Keratinocyte (primary cell): ENCODE results near the gene WLS. TPM values are rescaled to one million over a fixed set of nuclear protein-coding genes. Genes with fewer than 3 reads are reported as not detected.

Source experiments
- DNase-seq: peaks from one replicate; pipeline ENCODE4 v3.0.0-alpha.2; 2011; ENCODE audit warnings: low read depth, missing footprints, low spot score
- FAIRE-seq: peaks from 2 replicates; lab custom pipeline; 2011; peaks lifted over from hg19 to GRCh38; lab: Jason Lieb, UNC
- H2AFZ ChIP-seq: 2 replicates; pipeline ENCODE4 v1.6.0; 2012; ENCODE audit warnings: low read length, control low read depth, inconsistent platforms; ENCODE audit not compliant: control insufficient read depth
- H3K27ac ChIP-seq: 2 replicates; pipeline ENCODE4 v1.5.1; 2011; ENCODE audit warnings: low read length; ENCODE audit not compliant: control insufficient read depth, insufficient read depth
- H3K27me3 ChIP-seq: 3 replicates; pipeline ENCODE4 v1.6.0; 2011; ENCODE audit warnings: low read length; ENCODE audit not compliant: control insufficient read depth, insufficient read depth; ENCODE audit errors: extremely low read depth
- H3K36me3 ChIP-seq, 2 experiments: 2 replicates in 1 of 2; 3 replicates in 1 of 2; pipeline ENCODE4 v1.5.1; 2011; ENCODE audit warnings: low read length in 2 of 2, mild to moderate bottlenecking in 1 of 2; ENCODE audit not compliant: control insufficient read depth in 2 of 2, insufficient read depth in 2 of 2; ENCODE audit errors: extremely low read depth in 1 of 2
- H3K4me1 ChIP-seq: 3 replicates; pipeline ENCODE4 v1.5.1; 2011; ENCODE audit warnings: low read length; ENCODE audit not compliant: control insufficient read depth, insufficient read depth; ENCODE audit errors: extremely low read depth
- H3K4me2 ChIP-seq: 3 replicates; pipeline ENCODE4 v1.6.0; 2011; ENCODE audit warnings: low read depth, low read length; ENCODE audit not compliant: control insufficient read depth, insufficient read depth; ENCODE audit errors: extremely low read depth
- H3K4me3 ChIP-seq, 3 experiments: fragments of 200-600 bp in 1 of 3; sonication (generic) in 1 of 3; 2 replicates in 2 of 3; 3 replicates in 1 of 3; pipeline ENCODE4 v1.5.1; 2011 to 2016; ENCODE audit warnings: low read length in 3 of 3, mild to moderate bottlenecking in 3 of 3, control low read depth in 2 of 3, inconsistent platforms in 1 of 3, low read depth in 1 of 3, mixed read lengths in 1 of 3, mixed run types in 1 of 3, moderate library complexity in 1 of 3; ENCODE audit not compliant: control insufficient read depth in 2 of 3, insufficient read depth in 2 of 3; ENCODE audit errors: extremely low read depth in 1 of 3
- H3K79me2 ChIP-seq: 2 replicates; pipeline ENCODE4 v1.6.0; 2012; ENCODE audit warnings: low read length; ENCODE audit not compliant: control insufficient read depth, insufficient read depth
- H3K9ac ChIP-seq: 3 replicates; pipeline ENCODE4 v1.6.0; 2011; ENCODE audit warnings: low read length; ENCODE audit not compliant: control insufficient read depth, insufficient read depth; ENCODE audit errors: extremely low read depth
- H3K9me1 ChIP-seq: 3 replicates; pipeline ENCODE4 v1.6.0; 2011; ENCODE audit warnings: low read length; ENCODE audit not compliant: control insufficient read depth, insufficient read depth; ENCODE audit errors: extremely low read depth
- H3K9me3 ChIP-seq: 2 replicates; pipeline ENCODE4 v1.5.1; 2012; ENCODE audit warnings: low read depth, low read length; ENCODE audit not compliant: control insufficient read depth
- H4K20me1 ChIP-seq: 3 replicates; pipeline ENCODE4 v1.6.0; 2011; ENCODE audit warnings: low read length; ENCODE audit not compliant: control insufficient read depth, insufficient read depth; ENCODE audit errors: extremely low read depth
- CTCF ChIP-seq, 3 experiments: IDR thresholded peaks in 1 of 3; conservative IDR thresholded peaks in 1 of 3; optimal IDR thresholded peaks in 1 of 3; 2 replicates in 2 of 3; 3 replicates in 1 of 3; pipeline versions ENCODE3 to v1.5.1; 2011; ENCODE audit warnings: low read length in 3 of 3, mild to moderate bottlenecking in 3 of 3, moderate library complexity in 2 of 3, control low read depth in 1 of 3, inconsistent platforms in 1 of 3; ENCODE audit not compliant: insufficient read depth in 2 of 3; ENCODE audit errors: extremely low read depth in 1 of 3
- EZH2 ChIP-seq: IDR thresholded peaks from one replicate; pipeline ENCODE4 v1.6.1; 2012; ENCODE audit warnings: inconsistent platforms, mild to moderate bottlenecking, low read length, moderate library complexity
- dilution Hi-C: fragments of 300-500 bp; cut with MboI; formaldehyde crosslinking; loops from one replicate; pipeline ENCODE4 v1.7.0; 2020; ENCODE audit warnings: low sequenced_read_pairs; ENCODE audit not compliant: extremely low pct_ligation_motif_present
- polyA plus RNA-seq, 5 experiments: library from polyadenylated mRNA; depleted of rRNA in 3 of 5; stranded (reverse) in 3 of 5; stranded (forward) in 1 of 5; unstranded in 1 of 5; fragments of >200 nt; gene quantifications; 1 replicate in 1 of 5; 2 replicates in 3 of 5; 3 replicates in 1 of 5; pipeline versions ENCODE4 v1.2.1 to v1.2.3, GENCODE V29; 2011 to 2012; ENCODE audit warnings: missing spikeins in 2 of 5, low read depth in 1 of 5, low replicate concordance in 1 of 5

Gene WLS
- polyA plus RNA-seq, 1 donor (not counting 4 experiments of a cell fraction or from before 2014, with no cell fraction given): 92.4 TPM

DNA sequence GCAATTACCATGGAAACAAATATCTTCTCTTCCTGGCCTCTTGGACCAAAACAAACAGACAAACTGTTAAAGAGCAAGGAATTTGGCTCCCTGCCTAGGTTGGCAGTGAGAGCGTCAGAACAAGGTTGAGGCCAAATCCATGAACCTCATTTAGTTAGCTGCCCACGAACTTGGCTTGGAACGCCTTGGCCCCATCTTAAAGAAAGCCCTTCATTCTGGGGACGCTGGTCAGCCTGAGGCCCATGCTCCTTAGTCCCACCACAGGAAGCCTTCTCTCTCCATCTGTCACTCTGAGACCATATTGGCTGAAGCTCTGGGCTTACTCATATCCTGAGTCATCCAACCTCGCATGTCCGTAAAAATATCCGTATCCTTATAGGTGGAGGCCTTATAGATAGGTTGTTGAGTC lies 119.5 kb downstream of the WLS start:
- no peak for TF ChIP-seq EZH2
- no peak for TF ChIP-seq CTCF (optimal IDR thresholded peaks at IDR 0.05 in 1 of 3, IDR thresholded peaks at IDR 0.05 in 1 of 3, conservative IDR thresholded peaks at IDR 0.05 in 1 of 3; ENCODE audit: extremely low read depth in 1 of 3, insufficient read depth in 2 of 3, low read length in 3 of 3)
- Histone ChIP-seq H3K4me1 (no peaks in the 10 kb centered on the region), H3K36me3 (peaks cover 0 to 1% of the 10 kb centered on the region in 2 experiments), H2AFZ (no peak overlapping the region), H3K27ac (no peak overlapping the region), H3K9me1 (no peaks in the 10 kb centered on the region), H3K27me3 (no peaks in the 10 kb centered on the region), H3K9ac (no peak overlapping the region), H4K20me1 (no peaks in the 10 kb centered on the region), H3K79me2 (no peaks in the 10 kb centered on the region), H3K4me2 (no peak overlapping the region), H3K9me3 (no peaks in the 10 kb centered on the region), H3K4me3 (no peak overlapping the region)
- peak; percentile 73 for FAIRE-seq
- no peak for DNase-seq
- dilution Hi-C loops: no loop called here

GRCh38 chr1:68111519-68112436 lies 120.5 kb downstream of the WLS start:
- Histone ChIP-seq H3K9me1 (no peaks in the 10 kb centered on the region), H3K4me3 (no peak overlapping the region), H3K36me3 (no peaks in the 10 kb centered on the region), H4K20me1 (no peaks in the 10 kb centered on the region), H3K27me3 (no peaks in the 10 kb centered on the region), H3K9ac (no peak overlapping the region), H3K4me2 (no peak overlapping the region), H3K4me1 (no peaks in the 10 kb centered on the region), H3K27ac (no peak overlapping the region), H3K79me2 (no peaks in the 10 kb centered on the region), H2AFZ (no peak overlapping the region), H3K9me3 (no peaks in the 10 kb centered on the region)
- TF ChIP-seq CTCF (optimal IDR thresholded peaks at IDR 0.05 in 1 of 3, IDR thresholded peaks at IDR 0.05 in 1 of 3, conservative IDR thresholded peaks at IDR 0.05 in 1 of 3; ENCODE audit: extremely low read depth in 1 of 3, insufficient read depth in 2 of 3, low read length in 3 of 3): peak; percentile 60 to 76 (median 62)
- no peak for TF ChIP-seq EZH2
- dilution Hi-C loops: no loop called here
- FAIRE-seq (peak; percentile 82), DNase-seq (no peak)
